A549 (cell line): ENCODE data around the gene LEKR1. TPM values are rescaled to one million over a fixed set of nuclear protein-coding genes. Genes with fewer than 3 reads are reported as not detected.

Experiments used
- ATAC-seq, 2 experiments: fragments of 200-7000 bp in 1 of 2; fragments of >200 bp in 1 of 2; cut with Nextera tagmentation in 1 of 2; cut with Tn5 transposase in 1 of 2; 3 replicates each; pipeline versions ENCODE4 v1.8.0 to v1.9.1; 2018 to 2020; ENCODE audit warnings: mild to moderate bottlenecking in 1 of 2, moderate library complexity in 1 of 2
- CTCF ChIA-PET: fragments of 300-600 bp; sonication (Branson Sonifier 250); formaldehyde crosslinking; extraction: SDS; loops from one replicate; lab custom pipeline; 2021; ENCODE audit warnings: antibody characterized with exemption, inconsistent platforms; lab: Yijun Ruan, JAX
- POLR2A ChIA-PET: fragments of 350-600 bp; formaldehyde crosslinking; extraction: SDS; loops from one replicate; lab custom pipeline; 2021; ENCODE audit warnings: antibody characterized with exemption, inconsistent platforms; lab: Yijun Ruan, JAX
- DNase-seq, 2 experiments: peaks; one replicate each; pipeline versions ENCODE4 v3.0.0 to v3.0.0-alpha.2; 2011 to 2016; ENCODE audit warnings: low read depth in 1 of 2, low spot score in 1 of 2
- FAIRE-seq: peaks from 2 replicates; lab custom pipeline; 2011; peaks lifted over from hg19 to GRCh38; lab: Jason Lieb, UNC
- H3K27ac ChIP-seq, 2 experiments: fragments of >200 bp; sonication (Bioruptor Twin); formaldehyde crosslinking; 3 replicates each; pipeline ENCODE4 v1.5.1; 2016 to 2017
- H3K4me1 ChIP-seq: fragments of >200 bp; sonication (Bioruptor Twin); formaldehyde crosslinking; 3 replicates; pipeline ENCODE4 v1.6.1; 2016
- H3K4me2 ChIP-seq: fragments of >200 bp; sonication (Bioruptor Twin); formaldehyde crosslinking; 3 replicates; pipeline ENCODE4 v1.6.1; 2016
- H3K4me3 ChIP-seq: fragments of >200 bp; sonication (Bioruptor Twin); formaldehyde crosslinking; 3 replicates; pipeline ENCODE4 v1.5.1; 2016
- H3K9me3 ChIP-seq: fragments of >200 bp; sonication (Bioruptor Twin); formaldehyde crosslinking; 3 replicates; pipeline ENCODE4 v1.6.1; 2016
- CBX2 ChIP-seq: fragments of 200-600 bp; sonication (generic); IDR thresholded peaks from 2 replicates; pipeline ENCODE4 v1.6.1; 2016; ENCODE audit warnings: low read depth, mild to moderate bottlenecking, borderline replicate concordance
- CHD2 ChIP-seq: fragments of 150-350 bp; IDR thresholded peaks from 2 replicates; pipeline ENCODE4 v1.6.1; 2014; ENCODE audit warnings: low read length; ENCODE audit not compliant: partially characterized antibody
- EHMT2 ChIP-seq: fragments of 200-600 bp; sonication (generic); IDR thresholded peaks from 2 replicates; pipeline ENCODE4 v1.6.1; 2016; ENCODE audit warnings: antibody characterized with exemption, low read depth, mild to moderate bottlenecking, moderate library complexity
- ELK1 ChIP-seq: fragments of 150-350 bp; IDR thresholded peaks from 2 replicates; pipeline ENCODE4 v1.6.1; 2014; ENCODE audit warnings: low read depth, mild to moderate bottlenecking, low read length
- EP300 ChIP-seq, 2 experiments: fragments of >200 bp; sonication (Bioruptor Twin); formaldehyde crosslinking; IDR thresholded peaks; 2 replicates in 1 of 2; 3 replicates in 1 of 2; pipeline ENCODE4 v1.6.1; 2016 to 2017
- FOSB ChIP-seq: fragments of 250-450 bp; sonication (Bioruptor Pico); IDR thresholded peaks from 2 replicates; pipeline ENCODE4 v1.5.0; 2020; ENCODE audit warnings: mild to moderate bottlenecking, moderate library complexity
- FOSL2 ChIP-seq, 2 experiments: fragments of 450-650 bp in 1 of 2; fragments of >200 bp in 1 of 2; sonication (Bioruptor Twin) in 1 of 2; formaldehyde crosslinking; IDR thresholded peaks; 2 replicates each; pipeline versions ENCODE4 v1.5.0 to v1.6.1; 2016 to 2020; ENCODE audit warnings: mild to moderate bottlenecking in 1 of 2, moderate library complexity in 1 of 2
- FOXS1 ChIP-seq: fragments of 250-450 bp; sonication (Bioruptor Pico); IDR thresholded peaks from 2 replicates; pipeline ENCODE4 v1.5.0; 2020; ENCODE audit warnings: mild to moderate bottlenecking, moderate library complexity
- HOXB5 ChIP-seq: fragments of 250-450 bp; sonication (Bioruptor Pico); IDR thresholded peaks from 2 replicates; pipeline ENCODE4 v1.5.0; 2020; ENCODE audit warnings: mild to moderate bottlenecking, moderate library complexity
- KDM1A ChIP-seq: fragments of 200-600 bp; sonication (generic); IDR thresholded peaks from 2 replicates; pipeline ENCODE4 v1.6.1; 2016; ENCODE audit warnings: low read depth, mild to moderate bottlenecking
- NFE2L2 ChIP-seq: fragments of 150-350 bp; conservative IDR thresholded peaks from 2 replicates; pipeline ENCODE4 v1.6.1; 2014; ENCODE audit warnings: low read length
- NR3C1 ChIP-seq: fragments of >200 bp; sonication (Bioruptor Twin); formaldehyde crosslinking; IDR thresholded peaks from 3 replicates; pipeline ENCODE4 v1.6.1; 2017
- RNF2 ChIP-seq: fragments of 200-600 bp; sonication (generic); IDR thresholded peaks from 2 replicates; pipeline ENCODE4 v1.6.1; 2016; ENCODE audit warnings: low read depth, mild to moderate bottlenecking, antibody characterized with exemption, moderate library complexity, borderline replicate concordance
- SREBF2 ChIP-seq: fragments of 450-650 bp; IDR thresholded peaks from 2 replicates; pipeline ENCODE4 v1.6.1; 2014; ENCODE audit warnings: mild to moderate bottlenecking, moderate library complexity
- TFCP2L1 ChIP-seq: fragments of 250-450 bp; sonication (Bioruptor Pico); IDR thresholded peaks from 2 replicates; pipeline ENCODE4 v1.5.0; 2021; ENCODE audit warnings: mild to moderate bottlenecking
- ZNF302 ChIP-seq: fragments of 250-450 bp; sonication (Bioruptor Pico); IDR thresholded peaks from 2 replicates; pipeline ENCODE4 v1.9.0; 2021; ENCODE audit warnings: inconsistent platforms, mild to moderate bottlenecking, moderate library complexity
- WGBS: methylation state at CpG from one replicate; pipeline ENCODE4 v1.1.6; 2017; ENCODE audit errors: missing lambda C conversion rate; 5-methylcytosine and 5-hydroxymethylcytosine counted together
- polyA plus RNA-seq, 4 experiments: library from polyadenylated mRNA; depleted of rRNA in 3 of 4; stranded (reverse); fragments of >200 nt; fragmentation: RNase III in 1 of 4; extraction: RNeasy Plus Mini Kit Qiagen cat#74134 plus additional on column Dnase treatment in 1 of 4; gene quantifications; 2 replicates in 3 of 4; 3 replicates in 1 of 4; pipeline ENCODE4 v1.2.3, GENCODE V29; 2011 to 2017
- TF ChIP-seq, protein P1 (sequence below): fragments of 200-600 bp; sonication (generic); IDR thresholded peaks from 2 replicates; pipeline ENCODE4 v1.6.1; 2016; ENCODE audit warnings: antibody characterized with exemption, mild to moderate bottlenecking, moderate library complexity
- TF ChIP-seq, protein P2 (sequence below): fragments of >200 bp; sonication (Bioruptor Twin); formaldehyde crosslinking; IDR thresholded peaks from 2 replicates; pipeline ENCODE4 v1.6.1; 2016

LEKR1 gene
- polyA plus RNA-seq, 2 of the 4 experiments (the other 2 are of a cell fraction) = 1.3 to 1.4 TPM

DNA sequence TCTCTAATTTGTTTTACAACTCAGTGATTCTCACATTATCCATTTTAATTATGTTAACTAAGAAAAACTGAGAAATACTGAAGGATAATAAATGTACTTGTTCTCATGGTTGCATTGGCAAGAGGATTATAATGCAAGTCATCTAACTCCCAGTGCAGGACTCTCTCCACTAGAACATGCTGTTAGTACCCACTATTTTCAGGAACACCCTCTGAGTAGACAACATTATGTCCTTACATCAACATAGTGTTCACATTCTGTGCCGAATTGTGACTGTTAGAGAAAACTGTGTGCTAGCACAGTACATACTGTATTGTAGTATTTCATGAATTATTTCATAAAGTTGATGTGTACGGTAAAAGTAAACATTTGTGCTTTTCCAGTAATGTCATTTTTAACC, 80.1 kb downstream of the LEKR1 start:
- WGBS = 64% methylated on average over 2 of the region's 2 CpGs
- no peak overlapping the region for H3K4me3 ChIP-seq
- H3K4me2 ChIP-seq = no peak overlapping the region
- H3K9me3 ChIP-seq = no peaks in the 10 kb centered on the region
- ChIA-PET POLR2A (no interaction called here), CTCF (no interaction called here)
- TF ChIP-seq ZNF302 (CRISPR knock-in tag) (no peak), CHD2 (no peak), EHMT2 (no peak), RNF2 (no peak), ELK1 (no peak), CBX2 (no peak), SREBF2 (no peak), NFE2L2 (no peak)
- TF ChIP-seq, protein P1, sequence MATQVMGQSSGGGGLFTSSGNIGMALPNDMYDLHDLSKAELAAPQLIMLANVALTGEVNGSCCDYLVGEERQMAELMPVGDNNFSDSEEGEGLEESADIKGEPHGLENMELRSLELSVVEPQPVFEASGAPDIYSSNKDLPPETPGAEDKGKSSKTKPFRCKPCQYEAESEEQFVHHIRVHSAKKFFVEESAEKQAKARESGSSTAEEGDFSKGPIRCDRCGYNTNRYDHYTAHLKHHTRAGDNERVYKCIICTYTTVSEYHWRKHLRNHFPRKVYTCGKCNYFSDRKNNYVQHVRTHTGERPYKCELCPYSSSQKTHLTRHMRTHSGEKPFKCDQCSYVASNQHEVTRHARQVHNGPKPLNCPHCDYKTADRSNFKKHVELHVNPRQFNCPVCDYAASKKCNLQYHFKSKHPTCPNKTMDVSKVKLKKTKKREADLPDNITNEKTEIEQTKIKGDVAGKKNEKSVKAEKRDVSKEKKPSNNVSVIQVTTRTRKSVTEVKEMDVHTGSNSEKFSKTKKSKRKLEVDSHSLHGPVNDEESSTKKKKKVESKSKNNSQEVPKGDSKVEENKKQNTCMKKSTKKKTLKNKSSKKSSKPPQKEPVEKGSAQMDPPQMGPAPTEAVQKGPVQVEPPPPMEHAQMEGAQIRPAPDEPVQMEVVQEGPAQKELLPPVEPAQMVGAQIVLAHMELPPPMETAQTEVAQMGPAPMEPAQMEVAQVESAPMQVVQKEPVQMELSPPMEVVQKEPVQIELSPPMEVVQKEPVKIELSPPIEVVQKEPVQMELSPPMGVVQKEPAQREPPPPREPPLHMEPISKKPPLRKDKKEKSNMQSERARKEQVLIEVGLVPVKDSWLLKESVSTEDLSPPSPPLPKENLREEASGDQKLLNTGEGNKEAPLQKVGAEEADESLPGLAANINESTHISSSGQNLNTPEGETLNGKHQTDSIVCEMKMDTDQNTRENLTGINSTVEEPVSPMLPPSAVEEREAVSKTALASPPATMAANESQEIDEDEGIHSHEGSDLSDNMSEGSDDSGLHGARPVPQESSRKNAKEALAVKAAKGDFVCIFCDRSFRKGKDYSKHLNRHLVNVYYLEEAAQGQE = no peak
- TF ChIP-seq, protein P2, sequence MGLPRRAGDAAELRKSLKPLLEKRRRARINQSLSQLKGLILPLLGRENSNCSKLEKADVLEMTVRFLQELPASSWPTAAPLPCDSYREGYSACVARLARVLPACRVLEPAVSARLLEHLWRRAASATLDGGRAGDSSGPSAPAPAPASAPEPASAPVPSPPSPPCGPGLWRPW = no peak
- H3K27ac ChIP-seq = no peak overlapping the region; a peak in 1 of 6 replicates
- ATAC-seq (no peak), FAIRE-seq (no peak), DNase-seq (no peak)
- no peaks in the 10 kb centered on the region for H3K4me1 ChIP-seq

DNA sequence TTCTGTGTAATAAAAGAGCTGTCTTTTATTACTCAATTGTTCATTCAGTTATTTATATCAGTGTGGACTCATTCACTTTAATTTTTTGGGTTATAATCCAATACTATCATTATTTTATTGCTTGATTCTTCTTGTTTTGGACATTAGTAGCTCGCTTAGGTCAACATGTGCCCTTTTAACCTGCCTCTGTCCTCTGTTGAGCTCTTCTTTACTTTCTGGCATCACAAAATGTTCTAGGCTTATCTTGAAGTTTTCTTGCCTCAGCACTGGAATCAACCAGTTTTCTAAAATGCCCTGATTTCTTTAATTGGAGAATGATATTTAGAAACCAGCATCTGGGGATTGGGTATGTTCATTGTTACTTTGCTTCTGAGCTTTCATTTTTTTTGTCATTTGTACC, 82.2 kb downstream of the LEKR1 start:
- Histone ChIP-seq H3K4me2 (no peak overlapping the region), H3K27ac (no peak overlapping the region), H3K4me3 (no peak overlapping the region), H3K4me1 (no peaks in the 10 kb centered on the region), H3K9me3 (no peaks in the 10 kb centered on the region)
- FAIRE-seq (no peak), DNase-seq (no peak), ATAC-seq (no peak)
- ChIA-PET CTCF (interaction anchor here (0.6 kb wide), 1 partner anchor 218 kb away, joined by 3 read pairs; no protein-coding TSS in a partner anchor), POLR2A (no interaction called here)
- WGBS = 81% methylated on average over 1 of the region's 1 CpG
- TF ChIP-seq, protein P1 = no peak
- TF ChIP-seq FOSB (CRISPR knock-in tag) = no peak
- no peak for TF ChIP-seq EP300 (IDR thresholded peaks at IDR 0.05)
- TF ChIP-seq TFCP2L1 = no peak
- TF ChIP-seq KDM1A = no peak
- TF ChIP-seq ZNF302 (CRISPR knock-in tag) = no peak
- no peak for TF ChIP-seq CBX2
- no peak for TF ChIP-seq NR3C1
- TF ChIP-seq FOXS1 (CRISPR knock-in tag) = no peak
- TF ChIP-seq HOXB5 = no peak
- TF ChIP-seq FOSL2 (IDR thresholded peaks at IDR 0.05) = no peak
- TF ChIP-seq FOSL2 (CRISPR knock-in tag; IDR thresholded peaks at IDR 0.05) = no peak
